Amniotic stem cell (primary cell): ENCODE results near the gene PPP2R2D.

ENCODE experiments used
- DNase-seq: peaks from one replicate; lab custom pipeline; 2025; lab: John Stamatoyannopoulos, UW

PPP2R2D gene

GRCh38 chr10:131889755-131890154 lies 11.1 kb upstream of the PPP2R2D start:
- DNase-seq, result no peak

- no peak for DNase-seq
Observed at GRCh38 chr10:131890276-131891195, 10.3 kb upstream of the PPP2R2D start.

GRCh38 chr10:131891196-131891928 lies 9.4 kb upstream of the PPP2R2D start:
- DNase-seq, result no peak

- DNase-seq, result no peak
Observed at GRCh38 chr10:131891929-131892805, 8.6 kb upstream of the PPP2R2D start.

- DNase-seq, result no peak
Observed at GRCh38 chr10:131892806-131893675, 7.8 kb upstream of the PPP2R2D start.

- no peak for DNase-seq
Observed at GRCh38 chr10:131895116-131895515, 5.7 kb upstream of the PPP2R2D start.

GRCh38 chr10:131896403-131896802 lies 4.4 kb upstream of the PPP2R2D start:
- no peak for DNase-seq

- DNase-seq, result no peak
Observed at GRCh38 chr10:131897297-131897899, 3.4 kb upstream of the PPP2R2D start.

- no peak for DNase-seq
Observed at GRCh38 chr10:131898061-131898460, 2.7 kb upstream of the PPP2R2D start.

GRCh38 chr10:131898713-131899112 lies 2.1 kb upstream of the PPP2R2D start:
- DNase-seq, result no peak

- no peak for DNase-seq
Observed at GRCh38 chr10:131899116-131899690, 1.6 kb upstream of the PPP2R2D start.

GRCh38 chr10:131899695-131900349 lies 986 bp upstream of the PPP2R2D start:
- DNase-seq, result no peak

- no peak for DNase-seq
Observed at GRCh38 chr10:131901181-131901829, 497 bp downstream of the PPP2R2D start.

GRCh38 chr10:131902211-131902610 lies 1.4 kb downstream of the PPP2R2D start:
- no peak for DNase-seq

GRCh38 chr10:131902691-131903090 lies 1.9 kb downstream of the PPP2R2D start:
- DNase-seq, result no peak

GRCh38 chr10:131905267-131905571 lies 4.4 kb downstream of the PPP2R2D start:
- no peak for DNase-seq

GRCh38 chr10:131905603-131906268 lies 4.9 kb downstream of the PPP2R2D start:
- no peak for DNase-seq

- no peak for DNase-seq
Observed at GRCh38 chr10:131906269-131906639, 5.4 kb downstream of the PPP2R2D start.

- no peak for DNase-seq
Observed at GRCh38 chr10:131907679-131908078, 6.9 kb downstream of the PPP2R2D start.
